Mesenchymal stem cell (in vitro differentiated cells and primary cell): ENCODE results near the gene TGFB3. TPM values are rescaled to one million over a fixed set of nuclear protein-coding genes. Genes with fewer than 3 reads are reported as not detected.

Source experiments
- DNase-seq: peaks from one replicate; pipeline ENCODE4 v3.0.0-alpha.2; 2013
- H2AFZ ChIP-seq: one replicate; pipeline ENCODE4 v1.6.1; 2013; ENCODE audit warnings: low read depth, mild to moderate bottlenecking, control low read depth, inconsistent platforms, low read length, moderate library complexity
- H2AK5ac ChIP-seq: 2 replicates; pipeline ENCODE4 v1.6.1; 2013; ENCODE audit warnings: low read length, moderate library complexity, mild to moderate bottlenecking, inconsistent platforms; ENCODE audit not compliant: severe bottlenecking
- H2BK120ac ChIP-seq: one replicate; pipeline ENCODE4 v1.6.1; 2013; ENCODE audit warnings: low read depth, mild to moderate bottlenecking, inconsistent platforms, low read length, moderate library complexity
- H2BK12ac ChIP-seq, 2 experiments: one replicate each; pipeline ENCODE4 v1.6.1; 2013; ENCODE audit warnings: inconsistent platforms in 2 of 2, low read length in 2 of 2, mild to moderate bottlenecking in 2 of 2, moderate library complexity in 2 of 2, control low read depth in 1 of 2
- H2BK15ac ChIP-seq: one replicate; pipeline ENCODE4 v1.6.1; 2013; ENCODE audit warnings: mild to moderate bottlenecking, low read depth, inconsistent platforms; ENCODE audit not compliant: poor library complexity, severe bottlenecking
- H2BK5ac ChIP-seq: 2 replicates; pipeline ENCODE4 v1.6.1; 2013; ENCODE audit warnings: low read depth, mild to moderate bottlenecking, low read length, control low read depth, inconsistent platforms; ENCODE audit not compliant: poor library complexity, severe bottlenecking
- H3K14ac ChIP-seq, 2 experiments: one replicate each; pipeline ENCODE4 v1.6.1; 2013; ENCODE audit warnings: inconsistent platforms in 2 of 2, low read length in 2 of 2, control low read depth in 1 of 2, mild to moderate bottlenecking in 1 of 2, moderate library complexity in 1 of 2
- H3K18ac ChIP-seq, 2 experiments: one replicate each; pipeline ENCODE4 v1.6.1; 2013; ENCODE audit warnings: inconsistent platforms in 2 of 2, low read length in 2 of 2, control low read depth in 1 of 2, low read depth in 1 of 2, mild to moderate bottlenecking in 1 of 2
- H3K23ac ChIP-seq, 2 experiments: one replicate each; pipeline ENCODE4 v1.6.1; 2013; ENCODE audit warnings: inconsistent platforms in 2 of 2, low read length in 2 of 2, mild to moderate bottlenecking in 2 of 2, moderate library complexity in 2 of 2, control low read depth in 1 of 2
- H3K27ac ChIP-seq: 2 replicates; pipeline ENCODE4 v1.5.1; 2013; ENCODE audit warnings: mild to moderate bottlenecking, moderate library complexity, low read length, control low read depth, inconsistent platforms; ENCODE audit not compliant: poor library complexity, severe bottlenecking
- H3K27me3 ChIP-seq, 2 experiments: 2 replicates each; pipeline versions ENCODE4 v1.6.1 to v1.7.0; 2013; ENCODE audit warnings: low read length in 2 of 2, mild to moderate bottlenecking in 2 of 2, moderate library complexity in 2 of 2, control low read depth in 1 of 2, inconsistent platforms in 1 of 2; ENCODE audit not compliant: control insufficient read depth in 1 of 2, insufficient read depth in 1 of 2
- H3K36me3 ChIP-seq, 2 experiments: 2 replicates each; pipeline versions ENCODE4 v1.6.1 to v1.7.0; 2013; ENCODE audit warnings: low read length in 2 of 2, control low read depth in 1 of 2, inconsistent platforms in 1 of 2, low read depth in 1 of 2, mild to moderate bottlenecking in 1 of 2; ENCODE audit not compliant: insufficient read depth in 2 of 2, control insufficient read depth in 1 of 2
- H3K4ac ChIP-seq, 2 experiments: one replicate each; pipeline ENCODE4 v1.6.1; 2013; ENCODE audit warnings: inconsistent platforms in 2 of 2, low read length in 2 of 2, mild to moderate bottlenecking in 2 of 2, moderate library complexity in 2 of 2, control low read depth in 1 of 2, low read depth in 1 of 2
- H3K4me1 ChIP-seq: 2 replicates; pipeline ENCODE4 v1.6.1; 2013; ENCODE audit warnings: low read depth, low read length, control low read depth; ENCODE audit not compliant: control insufficient read depth, insufficient read depth
- H3K4me2 ChIP-seq: 2 replicates; pipeline ENCODE4 v1.6.1; 2013; ENCODE audit warnings: low read length, mild to moderate bottlenecking, inconsistent platforms; ENCODE audit not compliant: poor library complexity, severe bottlenecking
- H3K4me3 ChIP-seq, 2 experiments: 2 replicates each; pipeline versions ENCODE4 v1.5.1 to v1.7.0; 2013; ENCODE audit warnings: low read length in 2 of 2, mild to moderate bottlenecking in 2 of 2, control low read depth in 1 of 2, low read depth in 1 of 2; ENCODE audit not compliant: insufficient read depth in 1 of 2
- H3K79me1 ChIP-seq: replicated peaks from 2 replicates; pipeline ENCODE4 v1.6.1; 2013; ENCODE audit warnings: mild to moderate bottlenecking, control low read depth, low read length, inconsistent platforms; ENCODE audit not compliant: poor library complexity, severe bottlenecking
- H3K9ac ChIP-seq: 2 replicates; pipeline ENCODE4 v1.7.0; 2013; ENCODE audit warnings: mild to moderate bottlenecking, low read length, moderate library complexity
- H3K9me3 ChIP-seq: 2 replicates; pipeline ENCODE4 v1.7.0; 2013; ENCODE audit warnings: mild to moderate bottlenecking, low read length; ENCODE audit not compliant: control insufficient read depth
- H4K8ac ChIP-seq: one replicate; pipeline ENCODE4 v1.6.1; 2013; ENCODE audit warnings: inconsistent platforms, mild to moderate bottlenecking, low read length, moderate library complexity
- H4K91ac ChIP-seq: one replicate; pipeline ENCODE4 v1.6.1; 2013; ENCODE audit warnings: mild to moderate bottlenecking, low read length, inconsistent platforms
- WGBS: methylation state at CpG from one replicate; pipeline ENCODE4 v1.1.7; 2013; ENCODE audit warnings: mixed read lengths; 5-methylcytosine and 5-hydroxymethylcytosine counted together
- polyA plus RNA-seq, 2 experiments: library from polyadenylated mRNA; stranded (reverse); fragments of 200-250 nt; gene quantifications; one replicate each; pipeline ENCODE4 v1.2.3, GENCODE V29; 2013

TGFB3 gene
- polyA plus RNA-seq (2013, experiment 1 of 2): 2.1 TPM
- polyA plus RNA-seq (2013, experiment 2 of 2): 1.8 TPM

- Histone ChIP-seq H2BK120ac (peak within 1 kb of the TSS; percentile 65), H3K4me2 (peak within 1 kb of the TSS; percentile 89), H2AFZ (peak within 1 kb of the TSS; percentile 79), H2AK5ac (peak within 1 kb of the TSS; percentile 82), H3K4ac (peak within 1 kb of the TSS in 1 of 2 experiments; percentile 52), H3K9ac (peak within 1 kb of the TSS; percentile 90), H4K91ac (peak within 1 kb of the TSS; percentile 28), H3K4me1 (peaks cover 34% of the 10 kb centered on the region), H3K14ac (no peak within 1 kb of the TSS), H3K9me3 (no peaks in the 10 kb centered on the region), H3K36me3 (no peaks in the 10 kb centered on the region), H3K79me1 (peaks cover 28% of the 10 kb centered on the region), H3K27me3 (no peaks in the 10 kb centered on the region), H2BK12ac (peak within 1 kb of the TSS in 1 of 2 experiments; percentile 63), H3K18ac (peak within 1 kb of the TSS; percentile 48 to 69), H3K23ac (no peak within 1 kb of the TSS), H4K8ac (peak within 1 kb of the TSS; percentile 51), H2BK5ac (peak within 1 kb of the TSS; percentile 35), H3K4me3 (peak within 1 kb of the TSS; percentile 73 to 78), H2BK15ac (peak within 1 kb of the TSS; percentile 13), H3K27ac (peak within 1 kb of the TSS; percentile 82)
- under 1% methylated on average over 20 of the region's 26 CpGs for whole genome bisulfite sequencing
- DNase-seq: peak; percentile 94
Observed at GRCh38 chr14:75981426-75982265, at the start of gene TGFB3. Gene TGFB3 (minus strand): TSS chr14:75981995. CDS start chr14:75980893, 1,102 bp downstream.

GRCh38 chr14:76024211-76024907 is 42.6 kb upstream of the TGFB3 start:
- Histone ChIP-seq H2AK5ac (no peak overlapping the region), H3K9me3 (peaks cover 4% of the 10 kb centered on the region), H3K4me2 (no peak overlapping the region), H3K23ac (no peak overlapping the region), H3K9ac (no peak overlapping the region), H3K4me1 (no peaks in the 10 kb centered on the region), H4K91ac (no peak overlapping the region), H3K27ac (no peak overlapping the region), H3K18ac (no peak overlapping the region), H2BK12ac (no peak overlapping the region), H3K4ac (no peak overlapping the region), H2AFZ (no peak overlapping the region), H2BK15ac (no peak overlapping the region), H4K8ac (no peak overlapping the region), H2BK120ac (no peak overlapping the region), H3K36me3 (peaks cover 9 to 74% of the 10 kb centered on the region in 2 experiments), H3K4me3 (no peak overlapping the region), H2BK5ac (no peak overlapping the region), H3K14ac (no peak overlapping the region), H3K27me3 (no peaks in the 10 kb centered on the region), H3K79me1 (peaks cover 10% of the 10 kb centered on the region)
- DNase-seq: no peak
- 83% methylated on average over 2 of the region's 4 CpGs for WGBS

GRCh38 chr14:76023757-76024156 is 42.0 kb upstream of the TGFB3 start:
- Histone ChIP-seq H3K4me1 (no peaks in the 10 kb centered on the region), H2BK120ac (no peak overlapping the region), H2AK5ac (no peak overlapping the region), H3K4ac (no peak overlapping the region), H2AFZ (no peak overlapping the region), H3K27ac (no peak overlapping the region), H3K9ac (no peak overlapping the region), H3K4me2 (no peak overlapping the region), H2BK15ac (no peak overlapping the region), H3K27me3 (no peaks in the 10 kb centered on the region), H3K36me3 (peaks cover 9 to 75% of the 10 kb centered on the region in 2 experiments), H3K14ac (no peak overlapping the region), H3K79me1 (peaks cover 11% of the 10 kb centered on the region), H3K18ac (no peak overlapping the region), H2BK5ac (no peak overlapping the region), H2BK12ac (no peak overlapping the region), H4K8ac (no peak overlapping the region), H3K4me3 (no peak overlapping the region), H3K23ac (no peak overlapping the region), H4K91ac (no peak overlapping the region), H3K9me3 (peaks cover 10% of the 10 kb centered on the region)
- WGBS: no CpG with 5 or more reads among the region's 1 CpG
- no peak for DNase-seq

- no peaks in the 10 kb centered on the region for H3K4me1 ChIP-seq
- peaks cover 10% of the 10 kb centered on the region for H3K9me3 ChIP-seq
- H3K27me3 ChIP-seq: no peaks in the 10 kb centered on the region
- no peak for DNase-seq
- no peak overlapping the region for H2AFZ ChIP-seq
- no peak overlapping the region for H3K9ac ChIP-seq
- H2AK5ac ChIP-seq: no peak overlapping the region
- no peak overlapping the region for H3K4ac ChIP-seq
- H3K14ac ChIP-seq: no peak overlapping the region
- no peak overlapping the region for H2BK15ac ChIP-seq
- no peak overlapping the region for H4K91ac ChIP-seq
- no peak overlapping the region for H3K23ac ChIP-seq
- peaks cover 11% of the 10 kb centered on the region for H3K79me1 ChIP-seq
- H3K36me3 ChIP-seq: peaks cover 9 to 75% of the 10 kb centered on the region in 2 experiments
- no peak overlapping the region for H3K27ac ChIP-seq
- H3K4me2 ChIP-seq: no peak overlapping the region
- 93% methylated on average over 1 of the region's 2 CpGs for WGBS
- H4K8ac ChIP-seq: no peak overlapping the region
- no peak overlapping the region for H3K4me3 ChIP-seq
- H2BK12ac ChIP-seq: no peak overlapping the region
- H2BK5ac ChIP-seq: no peak overlapping the region
- no peak overlapping the region for H2BK120ac ChIP-seq
- no peak overlapping the region for H3K18ac ChIP-seq
Observed at GRCh38 chr14:76022991-76023390, 41.2 kb upstream of the TGFB3 start.
